NCI-H524 treated with DMSO at 0.1 percent for 48 hours (cell line): ENCODE measurements around the gene TCIRG1.

Experiments used
- DNase-seq: peaks from one replicate; lab custom pipeline; 2025; lab: John Stamatoyannopoulos, UW

TCIRG1 gene

DNA sequence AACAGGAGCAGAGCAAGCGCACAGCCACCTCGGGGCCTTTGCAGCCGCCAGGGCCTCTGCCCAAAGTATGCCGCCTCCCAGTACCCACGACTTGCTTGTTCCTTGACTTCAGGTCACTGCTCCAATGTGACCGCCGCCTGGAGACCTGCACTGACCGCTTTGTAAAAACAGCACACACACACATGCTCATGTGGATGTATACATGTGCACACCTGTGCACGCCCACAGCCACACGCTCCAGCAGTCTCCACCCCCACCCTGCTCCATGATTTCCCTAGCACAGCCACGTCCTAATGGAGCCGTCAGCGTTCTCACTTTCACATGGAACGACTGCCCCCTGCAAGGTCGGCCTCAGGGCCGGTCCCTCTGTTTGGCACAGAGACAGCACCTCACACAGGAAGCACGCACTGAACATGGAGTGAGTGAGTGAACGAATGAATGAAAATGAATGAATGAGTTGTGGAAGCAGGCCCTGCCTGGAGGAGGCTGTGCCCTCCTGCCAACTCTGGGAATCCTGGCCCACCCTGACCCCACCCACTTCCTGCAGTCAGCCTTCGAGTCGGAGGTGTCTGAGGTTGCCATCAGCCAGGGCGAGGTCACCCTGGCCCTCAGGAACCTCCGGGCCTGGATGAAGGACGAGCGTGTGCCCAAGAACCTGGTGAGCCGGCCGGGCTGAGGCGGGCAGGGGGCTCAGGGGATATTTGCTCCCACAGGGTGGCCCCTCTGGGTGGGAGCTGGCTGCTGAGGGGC, 20.7 kb upstream of the TCIRG1 start:
- no peak for DNase-seq

DNA sequence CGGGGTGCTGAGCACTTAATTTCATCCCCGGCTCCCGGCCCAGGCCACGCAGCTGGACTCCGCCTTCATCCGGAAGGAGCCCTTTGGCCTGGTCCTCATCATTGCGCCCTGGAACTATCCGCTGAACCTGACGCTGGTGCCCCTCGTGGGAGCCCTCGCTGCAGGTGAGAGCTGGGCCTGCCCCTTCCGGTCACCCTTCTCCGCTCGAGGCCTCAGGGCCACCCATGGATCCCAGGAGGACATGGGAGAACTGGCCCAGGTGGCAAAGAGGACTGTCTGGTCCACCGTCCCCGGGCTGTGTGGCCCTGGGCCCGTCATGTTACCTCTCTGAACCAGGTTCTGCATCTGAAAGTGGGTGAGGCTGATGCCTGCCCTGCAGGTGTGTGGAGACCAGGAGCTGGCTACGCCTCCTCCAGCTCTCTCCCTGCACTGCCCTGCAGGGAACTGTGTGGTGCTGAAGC, 20.1 kb upstream of the TCIRG1 start:
- no peak for DNase-seq

DNA sequence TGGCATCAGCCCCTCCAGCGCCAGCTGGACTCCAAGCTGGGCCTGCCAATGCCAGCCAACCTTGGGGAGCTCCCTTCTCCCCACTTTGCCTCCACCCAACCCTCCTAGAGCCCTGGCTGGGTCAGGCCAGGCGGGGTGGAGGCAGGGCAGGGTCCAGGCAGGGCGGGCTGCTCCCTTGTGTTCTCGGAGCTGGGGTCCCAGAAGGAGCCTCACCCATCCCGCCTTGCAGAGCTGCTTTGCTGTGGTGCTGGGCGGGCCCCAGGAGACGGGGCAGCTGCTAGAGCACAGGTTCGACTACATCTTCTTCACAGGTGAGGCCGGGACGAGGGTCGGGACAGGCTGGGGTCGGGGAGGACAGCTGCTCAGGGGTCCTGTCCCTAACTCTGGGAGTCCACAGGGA, 19.3 kb upstream of the TCIRG1 start:
- DNase-seq: no peak

DNA sequence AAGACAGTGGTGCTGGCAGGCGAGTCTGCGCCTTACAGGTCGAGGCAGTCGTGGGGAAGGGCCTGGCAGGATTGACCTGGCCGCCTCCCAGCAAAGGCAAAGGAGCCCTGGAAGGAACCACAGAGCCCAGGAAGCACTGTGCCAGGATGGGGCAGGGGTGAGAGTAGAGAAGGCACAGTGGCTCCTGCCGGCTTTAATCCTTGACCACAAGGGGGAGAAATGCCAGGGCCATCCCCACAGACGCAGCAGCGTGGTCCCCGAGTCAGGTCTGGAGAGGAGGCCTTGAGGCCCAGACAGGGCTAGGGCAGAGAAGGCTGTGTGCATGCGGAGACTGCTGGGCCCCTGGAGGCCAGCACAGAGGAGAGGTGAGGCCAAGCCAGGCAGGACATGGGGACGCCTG, 18.2 kb upstream of the TCIRG1 start:
- DNase-seq: no peak

DNA sequence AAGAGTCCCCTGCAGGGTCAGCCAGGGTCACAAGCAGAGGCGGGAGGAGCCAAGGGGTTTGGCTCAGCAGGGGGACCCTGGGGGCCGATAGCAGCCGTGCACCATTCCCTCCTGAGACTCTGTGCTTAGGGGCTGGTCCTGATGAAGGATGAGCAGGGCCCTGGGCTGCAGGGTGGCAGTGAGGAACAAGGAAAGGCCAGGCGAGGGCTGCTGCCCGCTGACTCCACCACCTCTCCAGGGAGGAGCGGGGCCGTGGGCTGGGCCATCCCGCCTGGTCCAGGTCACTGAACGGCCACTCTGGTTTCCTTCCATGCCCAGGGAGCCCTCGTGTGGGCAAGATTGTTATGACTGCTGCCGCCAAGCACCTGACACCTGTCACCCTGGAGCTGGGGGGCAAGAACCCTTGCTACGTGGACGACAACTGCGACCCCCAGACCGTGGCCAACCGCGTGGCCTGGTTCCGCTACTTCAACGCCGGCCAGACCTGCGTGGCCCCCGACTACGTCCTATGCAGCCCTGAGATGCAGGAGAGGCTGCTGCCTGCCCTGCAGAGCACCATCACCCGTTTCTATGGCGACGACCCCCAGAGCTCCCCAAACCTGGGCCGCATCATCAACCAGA, 17.5 kb upstream of the TCIRG1 start:
- DNase-seq: no peak

DNA sequence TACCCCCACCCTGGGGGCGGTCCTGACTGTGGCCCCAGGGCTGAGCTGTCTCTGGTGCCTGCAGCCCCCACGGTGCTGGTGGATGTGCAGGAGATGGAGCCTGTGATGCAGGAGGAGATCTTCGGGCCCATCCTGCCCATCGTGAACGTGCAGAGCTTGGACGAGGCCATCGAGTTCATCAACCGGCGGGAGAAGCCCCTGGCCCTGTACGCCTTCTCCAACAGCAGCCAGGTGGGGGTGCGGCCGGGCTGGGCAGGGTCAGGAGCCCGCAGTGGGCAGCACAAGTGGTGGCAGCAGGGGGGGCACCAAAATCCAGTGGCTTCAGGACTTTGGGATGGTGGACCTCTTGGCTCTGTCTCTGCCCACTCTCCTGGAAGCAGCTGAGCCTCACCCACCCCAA, 16.3 kb upstream of the TCIRG1 start:
- no peak for DNase-seq

DNA sequence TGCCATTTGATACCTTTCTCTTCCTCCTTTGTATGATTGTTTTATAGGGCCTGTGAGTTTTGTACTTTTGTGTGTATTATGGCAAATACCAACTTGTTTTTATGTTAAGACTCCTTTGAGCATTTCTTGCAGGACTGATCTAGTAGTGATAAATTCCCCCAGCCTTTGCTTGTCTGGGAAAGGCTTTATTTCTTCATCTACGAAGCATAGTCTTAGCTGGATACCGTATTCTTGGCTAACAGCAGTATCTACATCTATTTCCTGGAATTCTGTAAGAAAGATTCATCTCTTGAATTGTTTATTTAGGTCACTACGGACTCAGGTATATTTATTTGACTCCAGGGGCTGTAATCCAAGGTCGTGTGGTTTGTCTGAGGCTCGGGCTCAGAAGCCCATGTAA, 14.3 kb upstream of the TCIRG1 start:
- DNase-seq: no peak

DNA sequence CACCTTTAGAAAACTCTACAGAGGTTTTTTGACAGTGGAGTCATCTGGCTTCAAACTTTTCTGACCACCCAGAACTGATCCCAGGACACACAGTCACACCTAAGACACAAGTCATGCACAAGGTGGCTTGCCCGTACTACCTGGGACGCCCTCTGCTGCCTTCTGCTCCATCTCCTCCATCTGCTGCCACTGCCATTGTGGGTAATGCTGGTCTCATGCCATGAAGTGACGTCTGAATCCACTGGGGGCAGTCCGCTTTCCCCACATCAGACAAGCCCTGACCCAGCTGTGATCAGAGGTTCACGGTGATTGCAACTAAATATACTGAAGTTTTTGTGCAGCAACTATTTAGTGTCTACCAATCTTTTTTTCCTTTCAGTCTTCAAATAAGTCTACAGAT, 13.8 kb upstream of the TCIRG1 start:
- no peak for DNase-seq

DNA sequence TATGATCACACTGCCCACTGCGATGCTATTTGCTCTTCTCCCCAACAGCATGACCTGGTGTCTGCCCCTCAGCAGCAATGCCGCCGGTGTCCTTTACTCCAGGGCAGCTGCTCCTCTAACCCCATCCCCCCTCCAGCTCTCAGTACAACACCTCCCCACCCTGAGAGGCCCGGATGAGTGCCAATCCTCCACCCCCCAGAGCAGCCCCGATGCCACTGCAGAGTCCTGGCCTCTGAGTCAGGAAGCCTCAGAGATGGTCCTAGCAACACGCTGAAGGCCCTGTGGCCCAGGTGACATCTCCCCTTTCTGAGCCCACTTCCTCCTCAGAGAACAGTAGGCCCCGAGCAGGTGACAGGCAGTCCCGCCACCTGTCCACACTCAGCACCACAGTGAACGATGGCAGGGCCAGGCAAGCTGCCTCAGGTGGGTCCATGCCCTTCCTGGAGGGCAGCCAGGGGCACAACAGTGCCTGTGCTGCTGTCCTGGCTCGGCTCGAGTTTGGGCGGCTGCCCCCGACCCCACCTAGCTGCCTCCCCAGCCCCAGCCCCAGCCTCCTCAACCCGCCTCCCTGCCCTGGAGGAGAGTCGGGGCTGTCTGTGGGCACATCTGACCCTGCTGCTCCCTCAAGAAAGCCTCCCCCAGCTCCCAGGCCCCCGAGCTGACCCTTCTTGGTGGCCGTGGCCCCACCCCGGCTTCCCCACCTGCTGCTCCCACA, 12.3 kb upstream of the TCIRG1 start:
- DNase-seq: no peak

DNA sequence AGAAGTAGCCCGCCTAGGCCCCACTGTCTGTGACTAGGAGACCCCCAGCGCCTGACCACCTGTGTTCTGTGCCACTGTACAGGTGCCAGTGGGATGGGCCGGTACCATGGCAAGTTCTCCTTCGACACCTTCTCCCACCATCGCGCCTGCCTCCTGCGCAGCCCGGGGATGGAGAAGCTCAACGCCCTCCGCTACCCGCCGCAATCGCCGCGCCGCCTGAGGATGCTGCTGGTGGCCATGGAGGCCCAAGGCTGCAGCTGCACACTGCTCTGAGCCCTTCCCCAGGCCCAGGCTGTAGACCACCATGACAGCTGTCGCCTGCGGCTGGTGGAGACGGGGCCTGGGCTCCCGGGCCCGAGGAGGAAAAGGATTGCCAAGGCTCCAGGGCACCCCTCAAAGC, 11.2 kb upstream of the TCIRG1 start:
- DNase-seq: no peak

DNA sequence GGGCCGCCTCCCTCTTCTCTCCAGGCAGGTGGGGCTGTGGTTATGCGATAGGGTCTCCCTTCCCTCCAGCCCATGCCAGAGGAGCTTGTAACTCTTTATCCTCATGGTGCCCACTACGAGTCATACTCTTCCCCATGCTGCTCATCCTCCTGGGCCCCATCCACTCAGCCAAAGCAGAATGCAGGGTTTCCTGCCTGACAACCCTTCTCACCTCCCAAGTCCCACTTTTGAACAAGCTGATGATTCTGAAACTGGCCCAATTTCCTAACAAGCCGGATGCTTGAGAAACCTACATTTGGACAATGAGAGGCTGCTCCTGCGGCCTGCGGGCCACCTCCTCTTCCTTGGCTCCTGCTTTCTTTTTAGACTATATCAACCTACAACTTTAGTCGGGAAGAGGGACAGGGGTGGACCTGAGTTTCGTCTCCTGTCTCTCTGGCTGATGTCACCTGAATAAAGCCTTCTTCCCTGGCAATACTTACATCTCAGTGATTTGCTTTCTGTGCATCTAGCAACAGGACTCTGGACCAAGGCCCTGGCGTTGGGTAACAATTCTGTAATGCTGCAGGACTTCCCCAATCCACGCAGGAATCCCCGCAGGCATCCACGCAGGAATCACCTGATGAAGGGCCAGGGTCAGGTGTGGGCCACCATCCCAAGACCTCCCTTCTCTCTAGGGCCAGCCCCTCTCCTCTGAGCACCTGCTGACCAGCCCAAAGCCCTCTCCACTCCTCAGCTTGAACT, 9.9 kb upstream of the TCIRG1 start:
- DNase-seq: no peak

DNA sequence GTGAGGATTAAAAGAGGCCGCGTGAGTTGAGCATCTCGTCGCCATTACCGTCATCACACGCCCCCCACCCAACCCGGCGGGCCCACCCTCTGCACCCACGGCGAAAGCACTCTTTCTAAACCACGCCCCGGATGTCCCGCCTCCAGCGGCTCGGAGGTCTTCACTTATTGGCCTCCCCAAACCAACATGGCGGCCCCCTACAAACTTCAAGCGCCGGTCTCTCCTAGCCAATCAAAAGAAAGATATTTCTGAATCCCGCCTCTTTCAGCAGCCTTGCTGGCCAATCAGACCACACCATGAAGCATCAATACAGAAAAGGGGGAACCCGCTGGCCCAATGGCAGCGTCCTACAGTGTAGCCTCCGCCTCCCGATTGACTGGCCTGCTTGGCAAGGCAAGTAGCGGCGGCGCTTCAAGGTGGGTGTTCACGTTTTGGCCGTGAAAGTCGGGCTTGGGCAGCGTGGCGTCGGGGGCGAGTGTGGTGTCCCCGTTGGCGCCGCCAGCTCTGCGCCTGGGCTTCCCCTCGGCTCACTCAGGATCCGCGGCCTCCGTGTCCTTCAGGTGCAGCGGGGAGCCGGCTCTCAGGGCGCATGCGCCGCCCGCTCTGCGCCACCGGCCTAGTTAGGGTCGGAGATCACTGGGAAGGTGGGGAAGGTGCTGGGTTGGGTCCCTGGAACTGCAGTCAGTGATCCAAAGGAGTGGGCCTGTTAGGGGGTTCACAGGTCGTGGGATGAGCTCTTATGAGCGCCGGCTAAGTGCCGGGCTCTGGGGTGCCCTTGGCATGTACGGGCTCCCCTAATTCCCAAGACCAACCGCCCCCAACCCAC, 8.3 kb upstream of the TCIRG1 start, which contains the start of gene NDUFS8:
Gene NDUFS8 (plus strand): TSS at position 364 of the 826 bp plus-strand sequence. CDS start 1,471 bp downstream, outside the sequence.
- DNase-seq: peak; percentile 95

DNA sequence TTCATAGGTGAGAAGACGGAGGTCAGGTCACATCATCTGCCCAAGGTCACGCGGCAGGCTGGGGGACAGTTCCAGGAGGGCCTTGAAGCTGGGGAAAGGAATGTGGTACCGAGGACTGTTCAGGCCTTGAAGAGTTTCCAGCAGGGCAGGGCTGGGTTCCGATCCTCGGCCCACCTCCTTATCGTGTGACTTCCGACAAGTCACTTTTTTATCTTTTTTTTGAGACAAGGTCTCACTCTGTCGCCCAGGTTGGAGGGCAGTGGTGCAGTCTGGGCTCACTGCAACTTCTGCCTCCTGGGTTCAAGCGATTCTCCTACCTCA, 7.7 kb upstream of the TCIRG1 start:
- DNase-seq: no peak

DNA sequence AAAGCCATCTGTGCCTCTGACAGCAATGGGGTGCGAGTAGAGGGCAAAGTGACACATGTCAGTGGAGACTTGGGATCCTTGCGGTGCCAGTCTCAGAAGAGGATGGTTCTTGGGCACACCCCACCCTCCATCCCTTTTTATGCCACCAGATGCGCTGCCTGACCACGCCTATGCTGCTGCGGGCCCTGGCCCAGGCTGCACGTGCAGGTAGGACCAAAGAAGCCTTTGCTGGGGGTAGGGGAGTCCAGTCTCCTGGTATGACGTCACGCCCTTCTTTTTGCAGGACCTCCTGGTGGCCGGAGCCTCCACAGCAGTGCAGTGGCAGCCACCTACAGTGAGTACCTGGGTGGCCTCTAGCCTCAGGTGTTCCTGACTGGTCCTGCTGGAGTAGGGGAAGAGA, 6.8 kb upstream of the TCIRG1 start:
- no peak for DNase-seq

DNA sequence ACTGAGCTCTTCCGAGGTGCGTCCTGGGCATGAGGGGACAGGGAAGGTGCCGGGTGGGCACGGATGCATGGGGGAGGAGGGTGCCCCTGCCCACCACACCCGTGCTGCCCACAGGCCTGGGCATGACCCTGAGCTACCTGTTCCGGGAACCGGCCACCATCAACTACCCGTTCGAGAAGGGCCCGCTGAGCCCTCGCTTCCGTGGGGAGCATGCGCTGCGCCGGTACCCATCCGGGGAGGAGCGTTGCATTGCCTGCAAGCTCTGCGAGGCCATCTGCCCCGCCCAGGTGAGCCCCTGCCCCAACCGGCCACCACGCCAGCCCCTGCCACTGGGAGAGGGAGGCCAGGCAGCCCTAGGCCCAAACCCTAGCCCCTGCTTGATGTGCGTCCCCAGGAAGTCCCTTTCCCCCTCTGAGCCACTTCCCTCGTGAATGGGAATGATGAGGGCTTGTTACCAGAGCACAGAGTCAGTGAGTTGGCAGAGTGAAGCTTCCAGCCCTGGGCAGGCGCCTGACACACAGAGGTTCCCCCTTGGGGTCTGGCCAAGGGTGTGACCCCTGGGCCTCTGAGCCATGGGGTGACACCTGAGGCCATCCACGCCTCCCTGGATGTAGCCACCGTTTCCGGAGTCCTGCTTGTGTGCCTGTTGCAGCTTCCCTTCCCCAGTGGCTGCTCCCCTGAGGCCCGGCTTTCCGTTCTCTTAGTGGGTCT, 5.7 kb upstream of the TCIRG1 start:
- DNase-seq: no peak

DNA sequence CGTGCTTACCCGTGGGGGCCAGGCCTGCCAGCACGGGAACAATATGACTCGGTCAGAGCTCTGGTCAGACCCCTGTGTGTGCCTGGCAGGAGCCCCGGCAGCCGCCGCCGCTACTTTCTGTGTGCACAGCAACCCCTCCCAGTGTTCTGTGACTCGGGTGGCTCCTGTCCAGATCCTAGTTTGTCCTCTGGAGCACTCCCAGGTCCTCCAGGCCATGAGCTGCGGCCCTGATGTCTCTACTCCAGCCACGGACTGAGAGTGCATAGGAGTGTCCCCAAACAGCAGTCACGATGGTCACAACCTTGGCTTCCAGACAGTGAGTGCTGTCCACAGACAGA, 5.1 kb upstream of the TCIRG1 start:
- no peak for DNase-seq

DNA sequence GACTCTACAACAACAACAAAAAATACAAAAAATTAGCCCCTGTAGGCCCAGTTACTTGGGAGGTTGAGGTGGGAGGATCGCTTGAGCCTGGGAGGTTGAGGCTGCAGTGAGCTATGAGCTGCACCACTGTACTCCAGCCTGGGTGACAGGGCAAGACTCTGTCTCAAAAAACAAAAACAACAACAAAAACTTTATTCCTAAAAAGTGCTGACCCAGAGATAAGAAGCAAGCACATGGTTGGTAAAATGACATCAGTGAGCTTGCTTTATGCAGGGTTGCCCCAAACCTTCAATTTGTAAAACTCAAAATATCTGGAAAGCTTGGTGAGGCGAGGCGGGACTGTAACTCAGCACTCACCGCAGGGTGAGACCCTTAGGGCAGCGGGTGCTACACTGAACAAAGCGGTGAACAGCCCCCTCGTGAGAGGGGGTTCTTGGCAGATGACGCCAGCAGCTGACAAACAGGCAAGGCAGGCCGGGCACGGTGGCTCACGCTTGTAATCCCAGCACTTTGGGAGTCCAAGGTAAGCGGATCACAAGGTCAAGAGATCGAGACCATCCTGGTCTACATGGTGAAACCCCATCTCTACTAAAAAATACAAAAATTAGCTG, 3.5 kb upstream of the TCIRG1 start:
- DNase-seq: no peak

DNA sequence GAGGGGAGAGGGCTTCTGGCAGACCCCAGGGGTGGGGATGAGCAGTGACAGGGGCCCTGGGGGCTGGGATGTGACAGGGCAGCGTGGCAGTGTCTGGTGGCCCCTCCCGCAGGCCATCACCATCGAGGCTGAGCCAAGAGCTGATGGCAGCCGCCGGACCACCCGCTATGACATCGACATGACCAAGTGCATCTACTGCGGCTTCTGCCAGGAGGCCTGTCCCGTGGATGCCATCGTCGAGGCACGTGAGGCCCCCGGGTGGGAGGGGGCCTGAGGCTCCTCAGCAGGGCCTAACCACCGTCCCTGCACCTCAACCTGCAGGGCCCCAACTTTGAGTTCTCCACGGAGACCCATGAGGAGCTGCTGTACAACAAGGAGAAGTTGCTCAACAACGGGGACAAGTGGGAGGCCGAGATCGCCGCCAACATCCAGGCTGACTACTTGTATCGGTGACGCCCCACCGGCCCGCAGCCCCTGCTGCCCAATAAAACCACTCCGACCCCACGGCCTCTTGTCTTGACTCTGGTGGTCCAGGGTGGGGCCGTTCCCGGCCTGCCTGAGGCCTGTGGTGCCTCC, 2.6 kb upstream of the TCIRG1 start:
- no peak for DNase-seq

DNA sequence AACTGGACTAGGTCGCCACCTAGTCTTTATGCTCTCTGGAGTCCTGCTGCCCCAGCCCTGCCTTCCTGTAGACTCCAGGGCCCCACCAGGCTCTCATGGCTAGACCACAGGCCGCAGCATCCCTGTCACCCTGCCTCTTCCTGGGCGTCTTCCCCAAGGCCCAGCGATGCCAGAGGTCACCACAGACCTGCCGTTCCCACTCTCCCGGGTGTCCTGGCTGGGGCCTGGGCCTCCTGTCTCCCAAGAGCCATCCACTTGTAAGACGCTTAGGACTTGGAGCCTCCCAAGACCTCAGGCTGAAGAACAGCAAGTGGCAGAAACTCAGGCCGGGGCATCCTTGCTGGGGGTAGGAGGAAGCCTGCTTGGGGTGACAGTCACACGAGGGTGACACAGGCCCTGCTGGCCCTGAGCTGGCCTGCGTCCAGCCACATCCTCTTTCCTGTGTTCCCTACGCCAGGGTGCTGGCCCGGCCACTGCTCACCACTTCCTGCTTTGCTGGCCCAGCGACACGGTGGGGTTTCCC, 2.0 kb upstream of the TCIRG1 start:
- no peak for DNase-seq
